ENCODE results near the gene CEPT1.

The CEPT1 gene

GRCh38 chr1:111145542-111145941 lies 5.5 kb downstream of the CEPT1 start:
- no peak overlapping the region for H3K4me3 ChIP-seq (ENCODE audit: low read depth, low read length)
- no peak for DNase-seq (ENCODE audit: low read depth)

DNA sequence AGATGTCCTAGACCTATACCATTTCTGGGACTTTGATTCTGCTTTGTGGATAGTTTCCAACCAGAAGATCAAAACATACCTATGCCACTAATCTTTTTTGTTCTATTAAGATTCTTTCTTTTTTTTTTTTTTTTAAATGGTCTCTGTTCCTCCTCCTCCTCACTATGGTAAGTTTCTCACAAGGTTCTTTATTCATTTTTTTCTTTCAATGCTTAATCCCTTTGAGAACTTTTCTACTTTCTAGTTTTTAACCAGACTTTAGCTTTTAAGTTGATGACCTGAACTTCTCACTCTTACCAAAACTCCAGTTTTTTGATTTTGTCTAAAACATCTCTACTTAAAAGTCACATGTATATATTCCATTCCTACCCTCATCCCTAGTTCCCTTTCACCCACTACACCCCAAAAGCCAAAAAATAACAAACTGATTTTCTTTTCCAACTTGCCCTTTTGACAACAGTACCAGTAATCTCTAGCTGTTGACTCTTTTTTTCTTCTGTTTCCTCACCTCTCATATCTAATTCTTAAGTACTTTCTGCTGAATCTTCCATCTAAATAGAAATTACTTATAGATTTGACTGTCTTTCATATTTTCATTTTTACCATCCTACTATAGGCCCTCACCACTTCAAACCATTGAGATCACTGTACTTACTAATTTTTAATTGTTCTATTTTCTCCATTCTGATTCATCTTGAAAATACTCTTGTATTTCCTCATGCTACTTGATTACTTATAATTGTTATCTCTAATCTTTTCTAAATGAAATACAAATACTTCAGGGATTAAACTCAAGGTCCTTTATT lies 6.1 kb downstream of the CEPT1 start:
- no peak overlapping the region for H3K4me3 ChIP-seq (ENCODE audit: low read depth, low read length)
- no peak for DNase-seq (ENCODE audit: low read depth)

- DNase-seq (ENCODE audit: low read depth), result no peak
- H3K4me3 ChIP-seq (ENCODE audit: low read depth, low read length), result no peak overlapping the region
Measured at GRCh38 chr1:111147948-111148347, 7.9 kb downstream of the CEPT1 start.

DNA sequence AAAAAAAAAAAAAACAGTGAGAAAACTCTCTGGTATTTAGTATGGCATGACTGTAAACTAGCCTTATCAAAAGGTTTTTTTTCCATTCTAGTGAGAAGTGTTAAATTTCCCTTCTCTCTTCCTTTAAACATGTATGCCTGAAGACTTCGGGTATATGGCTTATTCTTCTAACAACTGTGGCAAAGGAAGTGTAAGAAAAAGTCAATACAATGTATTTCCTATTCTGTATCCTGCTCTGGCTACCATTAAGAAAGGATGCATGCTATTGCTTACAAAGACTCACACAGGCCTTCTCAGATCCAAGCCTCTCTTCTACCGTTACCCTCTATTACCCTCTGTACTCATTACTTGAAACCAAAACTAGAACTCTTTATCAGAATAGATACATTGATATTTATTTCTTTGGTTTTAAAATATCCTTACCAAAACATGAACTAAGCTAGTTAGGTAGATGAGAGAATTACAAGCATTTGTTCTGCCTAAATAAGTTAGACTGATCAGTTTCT lies 8.4 kb downstream of the CEPT1 start:
- no peak for DNase-seq (ENCODE audit: low read depth)
- H3K4me3 ChIP-seq (ENCODE audit: low read depth, low read length), result no peak overlapping the region

GRCh38 chr1:111151838-111152237 lies 11.8 kb downstream of the CEPT1 start:
- H3K4me3 ChIP-seq (ENCODE audit: low read depth, low read length), result no peak overlapping the region
- DNase-seq (ENCODE audit: low read depth), result no peak

DNA sequence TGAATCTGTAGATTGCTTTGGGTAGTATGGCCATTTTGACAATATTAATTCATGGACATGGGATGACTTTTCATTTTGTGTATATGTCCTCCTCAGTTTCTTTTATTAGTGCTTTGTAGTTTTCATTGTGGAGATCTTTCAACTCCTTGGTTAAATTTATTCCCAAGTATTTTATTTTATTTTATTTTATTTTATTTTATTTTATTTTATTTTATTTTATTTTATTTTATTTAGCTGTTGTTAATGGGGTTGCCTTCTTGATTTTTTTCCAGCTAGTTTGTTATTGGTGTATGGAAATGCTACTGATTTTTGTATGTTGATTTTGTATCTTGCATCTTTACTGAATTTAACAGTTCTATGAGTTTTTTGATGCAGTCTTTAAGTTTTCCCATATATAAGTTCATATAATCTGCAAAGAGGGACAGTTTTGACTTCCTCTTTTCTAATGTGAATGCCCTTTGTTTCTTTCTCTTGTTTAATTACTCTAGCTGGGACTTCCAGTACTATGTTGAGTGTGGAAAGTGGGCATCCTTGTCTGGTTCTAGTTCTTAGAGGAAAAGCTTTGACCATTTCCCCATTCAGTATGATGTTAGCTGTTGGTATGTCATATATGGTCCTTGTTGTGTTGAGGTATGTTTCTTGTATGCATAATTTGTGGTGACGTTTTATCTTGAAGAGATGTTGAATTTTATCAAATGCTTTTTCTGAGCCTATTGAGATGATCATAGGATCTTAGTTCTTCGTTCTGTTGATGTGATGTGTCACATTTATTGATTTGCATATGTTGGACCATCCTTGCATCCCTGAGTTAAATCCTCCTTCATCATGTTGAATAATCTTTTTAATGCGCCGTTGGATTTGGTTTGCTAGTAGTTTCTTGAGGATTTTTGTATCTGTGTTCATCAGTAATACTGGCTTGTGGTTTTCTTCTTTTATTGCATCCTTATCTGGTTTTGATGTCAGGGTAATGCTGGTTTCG lies 14.3 kb downstream of the CEPT1 start:
- H3K4me3 ChIP-seq (ENCODE audit: low read depth, low read length), result no peak overlapping the region
- DNase-seq (ENCODE audit: low read depth), result no peak

DNA sequence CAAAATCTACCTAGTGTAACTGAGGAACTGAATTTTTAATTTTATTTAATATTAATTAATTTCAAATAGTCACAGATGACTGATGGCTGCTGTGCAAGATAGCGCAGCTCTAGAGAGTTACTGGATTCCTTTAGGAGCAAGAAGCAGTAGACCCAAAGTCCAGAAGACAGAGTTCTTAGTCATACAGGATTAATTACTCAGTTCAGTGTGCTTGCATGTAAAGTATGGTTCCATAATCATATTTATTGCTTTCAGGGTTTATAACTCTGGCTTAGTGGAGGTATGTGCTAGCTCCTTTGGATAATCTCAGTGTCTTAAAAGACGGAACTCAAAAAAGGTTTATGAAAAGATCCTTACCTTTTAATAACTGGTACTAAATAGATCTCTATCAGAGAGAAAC lies 17.4 kb downstream of the CEPT1 start:
- no peak overlapping the region for H3K4me3 ChIP-seq (ENCODE audit: low read depth, low read length)
- no peak for DNase-seq (ENCODE audit: low read depth)

DNA sequence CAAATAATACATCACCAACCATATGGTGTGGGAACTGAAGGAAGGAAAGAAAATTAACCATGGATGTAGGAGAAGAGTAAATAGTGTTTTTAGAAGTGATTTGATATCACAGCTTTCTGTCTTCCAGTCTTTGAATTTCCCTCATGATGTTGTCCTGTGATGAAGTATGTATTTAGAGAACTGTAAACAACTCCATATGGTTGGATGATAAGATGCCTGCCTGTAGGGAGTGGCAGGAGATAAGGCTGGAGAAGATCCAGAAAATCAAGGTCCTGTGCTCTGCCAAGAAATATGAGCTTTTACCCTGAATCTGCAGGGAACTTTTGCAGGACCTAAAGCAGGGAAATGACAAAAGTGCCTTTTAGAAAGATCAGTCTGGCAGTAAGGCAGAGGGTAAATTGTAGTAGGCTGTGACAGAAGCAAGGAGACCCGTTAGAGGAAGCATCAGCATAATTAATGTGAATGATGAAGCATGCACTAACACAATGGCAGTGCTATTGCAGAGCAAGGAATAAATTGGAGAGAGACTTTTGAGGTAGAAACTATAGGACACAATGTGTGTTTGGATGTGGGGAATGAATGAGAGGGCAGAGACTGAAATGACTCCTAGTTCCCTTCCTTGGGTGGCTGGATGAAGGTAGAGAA lies 21.9 kb downstream of the CEPT1 start:
- DNase-seq (ENCODE audit: low read depth), result no peak
- H3K4me3 ChIP-seq (ENCODE audit: low read depth, low read length), result no peak overlapping the region

GRCh38 chr1:111162488-111162880 lies 22.5 kb downstream of the CEPT1 start:
- DNase-seq (ENCODE audit: low read depth), result no peak
- H3K4me3 ChIP-seq (ENCODE audit: low read depth, low read length), result no peak overlapping the region

- no peak overlapping the region for H3K4me3 ChIP-seq (ENCODE audit: low read depth, low read length)
- DNase-seq (ENCODE audit: low read depth), result no peak
Measured at GRCh38 chr1:111163363-111163762, 23.3 kb downstream of the CEPT1 start.

DNA sequence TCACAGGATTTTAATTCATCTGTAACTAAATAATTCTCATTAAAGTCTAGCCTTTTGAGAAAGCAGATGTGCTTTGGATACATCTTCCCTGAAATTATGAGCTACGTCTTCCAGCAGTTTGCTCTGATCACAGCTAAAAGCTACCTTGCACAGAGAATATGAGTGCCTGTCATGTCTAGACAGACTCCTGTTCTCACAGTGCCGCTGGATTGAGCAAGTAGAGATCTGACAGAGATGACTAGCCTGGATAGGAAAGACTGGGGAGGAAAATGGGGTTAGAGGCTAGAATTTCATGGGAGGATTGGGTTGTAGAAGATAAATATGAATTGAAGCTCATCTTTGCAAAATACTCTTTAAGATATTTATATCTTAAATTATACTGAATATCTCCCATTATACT lies 24.1 kb downstream of the CEPT1 start:
- DNase-seq (ENCODE audit: low read depth), result no peak
- H3K4me3 ChIP-seq (ENCODE audit: low read depth, low read length), result no peak overlapping the region

DNA sequence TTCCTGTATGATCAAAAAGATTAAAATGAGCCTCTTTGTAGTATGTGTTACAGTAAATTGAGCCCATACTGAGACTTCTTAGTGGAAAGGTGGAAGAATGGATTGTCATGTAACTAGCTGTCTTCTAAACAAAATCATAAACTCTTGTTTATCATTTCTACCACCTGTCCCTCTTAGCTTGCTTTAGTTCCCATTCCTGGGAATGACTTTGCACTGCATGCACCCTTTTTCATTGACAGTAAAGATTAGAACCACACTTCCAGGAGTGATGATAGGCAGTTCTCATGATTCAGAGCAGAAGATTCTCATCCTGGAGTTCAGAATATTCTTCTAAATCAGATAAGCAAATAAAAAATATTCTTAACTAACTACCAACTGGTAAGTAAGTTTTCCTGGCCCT lies 32.4 kb downstream of the CEPT1 start:
- no peak for DNase-seq (ENCODE audit: low read depth)
- no peak overlapping the region for H3K4me3 ChIP-seq (ENCODE audit: low read depth, low read length)

DNA sequence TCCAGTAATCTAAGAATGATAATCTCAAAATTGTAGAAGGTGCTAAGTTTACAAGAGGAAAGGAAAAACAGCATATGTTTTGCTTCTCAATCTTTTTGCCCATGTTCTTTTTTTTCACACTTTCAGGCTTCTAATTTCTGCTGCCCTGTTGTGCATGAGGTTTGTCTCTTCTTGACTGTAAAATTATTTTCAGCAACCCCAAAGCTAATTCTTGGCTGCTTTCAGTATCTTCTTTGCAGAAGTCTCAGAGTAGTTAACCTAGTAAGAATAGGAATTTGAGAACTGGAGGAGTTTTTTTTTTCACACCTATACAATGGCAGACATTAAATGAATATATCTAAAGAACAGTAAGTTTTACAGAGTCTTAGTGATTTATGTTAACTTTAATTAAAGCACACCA lies 34.0 kb downstream of the CEPT1 start:
- DNase-seq (ENCODE audit: low read depth), result no peak
- no peak overlapping the region for H3K4me3 ChIP-seq (ENCODE audit: low read depth, low read length)

- no peak overlapping the region for H3K4me3 ChIP-seq (ENCODE audit: low read depth, low read length)
- DNase-seq (ENCODE audit: low read depth), result no peak
Measured at GRCh38 chr1:111175349-111175748, 35.3 kb downstream of the CEPT1 start.

DNA sequence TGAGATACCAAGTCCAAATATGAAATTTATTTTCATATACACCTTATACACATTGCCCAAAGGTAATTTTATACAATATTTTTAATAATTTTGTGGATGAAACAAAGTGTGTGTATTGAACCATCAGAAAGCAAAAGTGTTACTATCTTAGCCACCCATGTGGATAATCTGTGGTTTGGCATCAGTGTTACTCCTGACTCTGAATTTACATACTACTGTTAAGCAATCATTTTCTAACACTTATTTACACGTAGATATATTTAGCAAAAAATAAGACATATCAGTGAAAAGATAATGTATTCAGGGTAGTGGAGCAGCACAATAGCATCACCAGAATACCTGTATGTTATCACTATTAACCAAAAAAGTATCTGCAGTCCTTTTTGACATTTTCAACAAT lies 36.7 kb downstream of the CEPT1 start:
- no peak overlapping the region for H3K4me3 ChIP-seq (ENCODE audit: low read depth, low read length)
- DNase-seq (ENCODE audit: low read depth), result no peak

DNA sequence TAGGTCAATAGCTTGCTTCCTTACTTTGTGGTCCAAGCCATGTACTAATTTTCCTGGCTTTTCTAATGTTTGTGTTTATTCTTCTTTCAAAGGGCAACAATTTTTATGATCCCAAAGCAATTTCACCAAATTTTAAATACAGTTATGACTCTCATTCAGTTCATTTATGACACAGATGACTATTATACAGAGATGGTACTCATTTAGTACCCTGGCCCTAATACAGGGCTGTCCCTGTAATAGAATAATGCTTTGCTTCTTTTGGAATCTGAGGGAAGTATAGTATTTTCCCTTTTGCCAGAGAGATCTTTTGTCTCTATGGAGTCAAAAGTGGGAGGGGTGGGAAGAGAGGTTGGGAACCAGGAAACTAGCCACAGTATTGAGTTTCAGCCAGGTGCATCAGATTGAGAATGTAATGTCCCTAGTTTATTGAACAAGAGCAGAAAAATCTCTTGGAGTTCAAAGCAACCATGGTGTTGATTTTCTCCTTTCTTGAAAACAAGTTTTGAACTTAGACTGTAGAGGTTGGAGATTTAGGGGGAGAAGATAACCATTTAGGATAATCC lies 40.0 kb downstream of the CEPT1 start:
- H3K4me3 ChIP-seq (ENCODE audit: low read depth, low read length), result no peak overlapping the region
- DNase-seq (ENCODE audit: low read depth), result no peak

DNA sequence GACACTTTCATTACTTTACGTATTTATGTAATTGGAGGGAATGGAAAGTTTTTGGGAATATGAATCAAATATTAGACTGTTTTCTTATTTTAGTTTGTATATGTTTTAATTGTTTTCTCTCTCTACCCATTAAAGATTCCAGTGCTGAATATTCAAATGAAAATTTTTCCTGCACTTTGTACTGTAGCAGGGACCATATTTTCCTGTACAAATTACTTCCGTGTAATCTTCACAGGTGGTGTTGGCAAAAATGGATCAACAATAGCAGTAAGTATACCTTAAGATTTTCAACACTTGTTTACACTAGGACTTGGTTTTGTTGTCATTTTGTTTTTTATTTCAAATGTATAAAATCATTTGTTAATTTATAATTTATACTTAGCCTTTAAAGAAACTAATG lies 42.0 kb downstream of the CEPT1 start:
- no peak overlapping the region for H3K4me3 ChIP-seq (ENCODE audit: low read depth, low read length)
- no peak for DNase-seq (ENCODE audit: low read depth)

DNA sequence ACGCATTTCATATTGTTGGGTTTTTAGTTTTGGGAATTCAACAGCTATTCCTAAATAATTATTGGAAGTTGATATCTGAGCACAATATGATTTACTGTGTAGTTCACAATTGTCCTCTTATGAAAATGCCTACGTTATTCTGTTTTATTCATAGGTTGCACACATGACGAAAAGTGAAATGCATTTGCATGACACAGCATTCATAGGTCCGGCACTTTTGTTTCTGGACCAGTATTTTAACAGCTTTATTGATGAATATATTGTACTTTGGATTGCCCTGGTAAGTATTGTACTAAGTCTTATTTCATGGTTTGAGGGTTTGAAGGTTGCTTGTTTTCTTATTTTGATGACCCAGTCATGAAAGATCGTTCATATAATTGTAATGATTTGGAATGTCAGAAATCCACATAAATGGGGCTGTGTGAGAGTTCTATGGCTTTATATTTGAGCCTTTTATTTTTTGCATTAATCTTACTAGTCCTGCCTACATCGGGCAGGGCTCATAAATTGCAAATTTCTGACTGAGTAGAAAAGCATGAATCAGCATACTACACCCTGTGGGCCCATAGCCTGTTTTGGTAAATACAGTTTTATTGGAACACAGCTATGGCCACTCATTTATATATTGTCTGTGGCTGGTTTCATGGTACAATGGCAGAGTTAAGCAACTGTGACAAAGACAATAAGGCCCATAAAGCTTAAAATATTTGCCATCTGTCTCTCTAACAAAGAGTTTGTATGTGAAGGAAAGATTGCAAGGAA lies 43.5 kb downstream of the CEPT1 start:
- H3K4me3 ChIP-seq (ENCODE audit: low read depth, low read length), result no peak overlapping the region
- no peak for DNase-seq (ENCODE audit: low read depth)

GRCh38 chr1:111184663-111185062 lies 44.6 kb downstream of the CEPT1 start:
- DNase-seq (ENCODE audit: low read depth), result no peak
- H3K4me3 ChIP-seq (ENCODE audit: low read depth, low read length), result no peak overlapping the region

All from skeletal muscle cell (primary cell).